Gastrocnemius medialis (tissue), 4 donors: ENCODE data around the gene UPP1. TPM values are rescaled to one million over a fixed set of nuclear protein-coding genes. Genes with fewer than 3 reads are reported as not detected.

Experiments
- ATAC-seq, 2 donors: fragments of 150-250 bp; one replicate each; pipeline ENCODE4 v1.9.1; 2016
- DNase-seq, 2 donors: peaks; one replicate each; pipeline ENCODE4 v3.0.0-alpha.2; 2019
- H3K27ac ChIP-seq, 4 donors: fragments of 200-600 bp; sonication (generic); 1 replicate in 1 of 4; 2 replicates in 3 of 4; pipeline ENCODE4 v1.5.1; 2016 to 2018; ENCODE audit warnings: mild to moderate bottlenecking in 2 of 4, moderate library complexity in 1 of 4
- H3K27me3 ChIP-seq, 3 donors: fragments of 200-600 bp; sonication (generic) in 2 of 3; 1 replicate in 1 of 3; 2 replicates in 2 of 3; pipeline versions ENCODE4 v1.5.1 to v1.6.0; 2016 to 2019; ENCODE audit warnings: mild to moderate bottlenecking in 1 of 3, moderate library complexity in 1 of 3
- H3K36me3 ChIP-seq, 2 donors: fragments of 200-600 bp; sonication (generic) in 1 of 2; one replicate each; pipeline ENCODE4 v1.5.1; 2017 to 2018
- H3K4me1 ChIP-seq, 2 donors: fragments of 200-600 bp; sonication (generic) in 1 of 2; one replicate each; pipeline ENCODE4 v1.5.1; 2016 to 2017; ENCODE audit warnings: mild to moderate bottlenecking in 2 of 2
- H3K4me3 ChIP-seq, 4 donors: fragments of 200-600 bp; sonication (generic) in 3 of 4; 1 replicate in 1 of 4; 2 replicates in 3 of 4; pipeline ENCODE4 v1.5.1; 2016 to 2019; ENCODE audit warnings: mild to moderate bottlenecking in 2 of 4
- H3K9me3 ChIP-seq, 3 donors: fragments of 200-600 bp; sonication (generic) in 2 of 3; 1 replicate in 1 of 3; 2 replicates in 2 of 3; pipeline ENCODE4 v1.5.1; 2016 to 2019
- POLR2A ChIP-seq, 2 donors: fragments of 450-650 bp; IDR thresholded peaks; one replicate each; pipeline ENCODE4 v1.6.1; 2017; ENCODE audit warnings: antibody characterized with exemption in 2 of 2, mild to moderate bottlenecking in 2 of 2, moderate library complexity in 2 of 2
- in situ Hi-C, 4 donors: fragments of 200-750 bp; cut with MboI; loops; one replicate each; pipeline versions ENCODE4 v1.15.0 to v1.8.0; 2017; ENCODE audit warnings: low sequenced_read_pairs in 4 of 4
- intact Hi-C: fragments of 100-400 bp; cut with DNase I; formaldehyde crosslinking; loops from one replicate; pipeline ENCODE4 v1.15.1; 2023; ENCODE audit warnings: low total_unique reads
- total RNA-seq, 4 donors: library from RNA; depleted of rRNA; stranded (reverse); fragments of >200 nt; gene quantifications; one replicate each; pipeline versions ENCODE4 v1.1.0 to v1.2.3, GENCODE V29; 2016
- TF ChIP-seq, protein P1 (sequence below), 5 experiments: fragments of 450-650 bp in 3 of 5; fragments of 200-600 bp in 2 of 5; sonication (generic) in 2 of 5; IDR thresholded peaks in 4 of 5; conservative IDR thresholded peaks in 1 of 5; 1 replicate in 4 of 5; 2 replicates in 1 of 5; pipeline ENCODE4 v1.5.1; 2016 to 2019; ENCODE audit warnings: antibody characterized with exemption in 5 of 5, mild to moderate bottlenecking in 3 of 5, moderate library complexity in 3 of 5

Gene UPP1
- total RNA-seq, 4 donors from 2014 or later: 1.7 to 7.1 (median 5.8) TPM

DNA sequence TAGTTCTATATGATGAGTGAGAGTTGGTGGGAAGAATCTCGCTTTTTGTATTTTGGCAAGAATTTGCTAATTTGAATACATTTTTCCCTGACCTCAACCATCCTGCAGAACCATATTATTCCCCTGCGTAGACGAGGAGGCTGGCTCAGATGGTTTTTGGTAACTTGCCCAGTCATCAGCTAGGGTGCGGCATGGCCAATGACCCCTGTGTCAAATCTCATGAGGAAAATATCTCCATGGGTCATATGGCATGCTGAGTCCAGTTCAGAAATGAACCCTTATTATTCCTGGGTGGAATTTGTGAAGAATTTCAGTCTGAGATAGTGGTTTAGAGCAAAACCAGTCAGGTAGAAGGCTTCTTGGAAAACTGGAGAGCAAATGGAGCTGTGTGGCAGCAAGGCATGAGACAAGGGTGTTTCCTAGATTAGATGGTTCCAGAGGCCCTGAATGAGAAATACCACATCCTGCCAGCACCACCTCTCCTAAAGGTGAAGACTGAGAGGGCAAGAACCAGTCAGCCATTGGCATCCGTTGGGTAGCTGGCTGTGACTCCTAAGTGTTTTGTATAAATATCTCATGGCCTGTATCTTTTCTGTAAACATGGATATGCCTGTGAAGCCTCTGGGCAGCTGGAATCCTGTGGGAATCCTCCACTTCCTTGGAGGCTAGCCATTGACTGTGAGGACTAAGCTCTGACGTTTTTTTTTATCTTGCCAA lies 5.8 kb upstream of the UPP1 start:
- Histone ChIP-seq H3K27me3 (no peaks in the 10 kb centered on the region), H3K36me3 (no peaks in the 10 kb centered on the region), H3K9me3 (no peaks in the 10 kb centered on the region), H3K27ac (no peak overlapping the region), H3K4me3 (no peak overlapping the region), H3K4me1 (peaks cover 6 to 15% of the 10 kb centered on the region in 2 donors)
- intact Hi-C loops: no loop called here
- DNase-seq: no peak
- TF ChIP-seq, protein P1, sequence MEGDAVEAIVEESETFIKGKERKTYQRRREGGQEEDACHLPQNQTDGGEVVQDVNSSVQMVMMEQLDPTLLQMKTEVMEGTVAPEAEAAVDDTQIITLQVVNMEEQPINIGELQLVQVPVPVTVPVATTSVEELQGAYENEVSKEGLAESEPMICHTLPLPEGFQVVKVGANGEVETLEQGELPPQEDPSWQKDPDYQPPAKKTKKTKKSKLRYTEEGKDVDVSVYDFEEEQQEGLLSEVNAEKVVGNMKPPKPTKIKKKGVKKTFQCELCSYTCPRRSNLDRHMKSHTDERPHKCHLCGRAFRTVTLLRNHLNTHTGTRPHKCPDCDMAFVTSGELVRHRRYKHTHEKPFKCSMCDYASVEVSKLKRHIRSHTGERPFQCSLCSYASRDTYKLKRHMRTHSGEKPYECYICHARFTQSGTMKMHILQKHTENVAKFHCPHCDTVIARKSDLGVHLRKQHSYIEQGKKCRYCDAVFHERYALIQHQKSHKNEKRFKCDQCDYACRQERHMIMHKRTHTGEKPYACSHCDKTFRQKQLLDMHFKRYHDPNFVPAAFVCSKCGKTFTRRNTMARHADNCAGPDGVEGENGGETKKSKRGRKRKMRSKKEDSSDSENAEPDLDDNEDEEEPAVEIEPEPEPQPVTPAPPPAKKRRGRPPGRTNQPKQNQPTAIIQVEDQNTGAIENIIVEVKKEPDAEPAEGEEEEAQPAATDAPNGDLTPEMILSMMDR (IDR thresholded peaks at IDR 0.05 in 4 of 5, conservative IDR thresholded peaks at IDR 0.05 in 1 of 5): no peak
- no peak for TF ChIP-seq POLR2A (IDR thresholded peaks at IDR 0.05)
- ATAC-seq: no peak
- in situ Hi-C loops: no loop called here

DNA sequence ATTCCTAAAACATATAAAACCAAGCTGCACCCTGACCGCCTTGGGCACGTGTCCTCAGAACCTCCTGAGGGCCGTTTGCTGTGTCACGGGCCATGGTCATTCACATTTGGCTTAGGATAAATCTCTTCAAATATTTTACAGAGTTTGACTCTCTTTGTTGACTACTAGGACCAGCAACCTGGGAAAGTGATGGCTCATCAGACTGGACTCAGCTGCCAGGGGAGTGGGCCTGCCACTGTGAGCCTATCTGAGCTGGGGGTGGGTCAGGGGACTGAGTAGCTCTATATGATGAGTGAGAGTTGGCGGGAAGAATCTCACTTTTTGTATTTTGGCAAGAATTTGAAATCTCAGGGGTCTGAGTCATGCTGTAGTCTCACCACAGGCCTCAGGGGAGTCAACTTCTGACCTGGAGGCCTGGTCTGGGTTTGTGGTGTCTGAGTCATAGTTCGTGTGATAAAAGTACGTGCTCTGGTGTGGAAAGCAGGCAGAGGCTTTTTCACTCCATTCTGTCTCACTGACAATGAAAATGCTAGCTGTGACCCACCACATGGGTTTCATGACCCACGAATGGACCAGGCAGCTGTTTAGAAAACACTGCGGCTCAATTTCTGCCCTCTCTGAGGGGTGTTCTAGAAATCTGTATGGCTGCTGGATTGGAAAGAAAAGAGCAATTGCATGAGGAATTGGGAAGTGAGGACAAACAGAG lies 4.2 kb upstream of the UPP1 start:
- no peaks in the 10 kb centered on the region for H3K9me3 ChIP-seq
- peaks cover 6 to 15% of the 10 kb centered on the region in 2 donors for H3K4me1 ChIP-seq
- no peak overlapping the region for H3K4me3 ChIP-seq
- no peaks in the 10 kb centered on the region for H3K36me3 ChIP-seq
- intact Hi-C loops (no loop called here), in situ Hi-C loops (no loop called here)
- peak overlapping the region; percentile 27 to 70 (median 57) for H3K27ac ChIP-seq
- DNase-seq (peak; percentile 48 to 69), ATAC-seq (no peak)
- TF ChIP-seq POLR2A (IDR thresholded peaks at IDR 0.05): peak; percentile 23 to 43
- TF ChIP-seq, protein P1 (IDR thresholded peaks at IDR 0.05 in 4 of 5, conservative IDR thresholded peaks at IDR 0.05 in 1 of 5): no peak
- no peaks in the 10 kb centered on the region for H3K27me3 ChIP-seq

DNA sequence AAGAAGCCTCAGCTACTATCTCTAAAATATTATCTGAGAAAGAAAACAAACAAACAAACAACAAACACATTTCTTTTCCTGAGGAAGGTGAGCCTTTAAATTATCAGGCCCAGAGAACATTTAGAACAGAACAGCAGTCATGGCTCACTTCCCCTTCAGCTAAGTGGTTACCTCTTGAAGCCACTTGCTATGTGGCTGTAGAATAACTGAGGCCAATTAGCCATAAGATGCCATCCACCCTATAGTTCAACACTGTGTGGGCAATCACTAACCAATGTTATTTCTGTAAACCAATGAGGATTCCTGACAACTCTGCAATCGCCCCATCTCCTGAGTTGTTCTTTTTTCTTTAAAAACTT lies 3.7 kb upstream of the UPP1 start:
- peaks cover 6 to 15% of the 10 kb centered on the region in 2 donors for H3K4me1 ChIP-seq
- intact Hi-C loops: no loop called here
- no peak for ATAC-seq
- H3K27ac ChIP-seq: peak overlapping the region; percentile 27 to 70 (median 57)
- in situ Hi-C loops: no loop called here
- no peak for DNase-seq
- no peaks in the 10 kb centered on the region for H3K9me3 ChIP-seq
- no peaks in the 10 kb centered on the region for H3K27me3 ChIP-seq
- TF ChIP-seq POLR2A (IDR thresholded peaks at IDR 0.05): no peak
- TF ChIP-seq, protein P1 (IDR thresholded peaks at IDR 0.05 in 4 of 5, conservative IDR thresholded peaks at IDR 0.05 in 1 of 5): no peak
- no peak overlapping the region for H3K4me3 ChIP-seq
- H3K36me3 ChIP-seq: no peaks in the 10 kb centered on the region

DNA sequence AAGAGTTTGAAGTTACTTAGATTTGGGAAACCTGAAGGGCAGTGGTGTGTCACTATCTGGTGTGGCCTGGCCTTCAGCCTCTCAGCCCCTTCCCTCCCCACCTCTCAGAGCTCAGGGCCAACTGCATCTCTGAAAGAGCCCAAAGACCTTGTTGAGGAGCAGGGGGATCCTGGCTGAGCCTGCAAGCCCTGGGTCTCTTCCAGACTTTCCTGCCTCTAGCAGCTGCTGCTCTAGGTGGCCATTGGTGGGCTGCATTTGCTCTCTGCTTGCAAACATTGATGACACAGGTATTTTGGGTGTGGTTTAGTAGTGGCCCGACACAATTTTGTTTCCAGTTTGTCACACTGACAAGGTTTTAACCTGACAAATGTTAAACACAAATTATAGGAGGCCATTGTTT lies 3.1 kb upstream of the UPP1 start:
- H3K27me3 ChIP-seq: no peaks in the 10 kb centered on the region
- ATAC-seq (no peak), DNase-seq (no peak)
- in situ Hi-C loops: no loop called here
- no peaks in the 10 kb centered on the region for H3K9me3 ChIP-seq
- peak overlapping the region in 2 of 4 donors; percentile 27 to 70 for H3K27ac ChIP-seq
- H3K4me1 ChIP-seq: peaks cover 6 to 15% of the 10 kb centered on the region in 2 donors
- no peak overlapping the region for H3K4me3 ChIP-seq
- peaks cover 0 to under 1% of the 10 kb centered on the region in 2 donors for H3K36me3 ChIP-seq
- intact Hi-C loops: loop anchor here (1.0 kb wide), 1 partner anchor 47 kb away; no protein-coding TSS in a partner anchor
- TF ChIP-seq, protein P1 (IDR thresholded peaks at IDR 0.05 in 4 of 5, conservative IDR thresholded peaks at IDR 0.05 in 1 of 5): no peak
- no peak for TF ChIP-seq POLR2A (IDR thresholded peaks at IDR 0.05)
